ENCODE measurements around the gene NPAS3.

GRCh38 chr14:33029511-33029910 lies 90.8 kb downstream of the NPAS3 start:
- no peak for TF ChIP-seq POLR2A (IDR thresholded peaks at IDR 0.05)
- TF ChIP-seq, protein P1, sequence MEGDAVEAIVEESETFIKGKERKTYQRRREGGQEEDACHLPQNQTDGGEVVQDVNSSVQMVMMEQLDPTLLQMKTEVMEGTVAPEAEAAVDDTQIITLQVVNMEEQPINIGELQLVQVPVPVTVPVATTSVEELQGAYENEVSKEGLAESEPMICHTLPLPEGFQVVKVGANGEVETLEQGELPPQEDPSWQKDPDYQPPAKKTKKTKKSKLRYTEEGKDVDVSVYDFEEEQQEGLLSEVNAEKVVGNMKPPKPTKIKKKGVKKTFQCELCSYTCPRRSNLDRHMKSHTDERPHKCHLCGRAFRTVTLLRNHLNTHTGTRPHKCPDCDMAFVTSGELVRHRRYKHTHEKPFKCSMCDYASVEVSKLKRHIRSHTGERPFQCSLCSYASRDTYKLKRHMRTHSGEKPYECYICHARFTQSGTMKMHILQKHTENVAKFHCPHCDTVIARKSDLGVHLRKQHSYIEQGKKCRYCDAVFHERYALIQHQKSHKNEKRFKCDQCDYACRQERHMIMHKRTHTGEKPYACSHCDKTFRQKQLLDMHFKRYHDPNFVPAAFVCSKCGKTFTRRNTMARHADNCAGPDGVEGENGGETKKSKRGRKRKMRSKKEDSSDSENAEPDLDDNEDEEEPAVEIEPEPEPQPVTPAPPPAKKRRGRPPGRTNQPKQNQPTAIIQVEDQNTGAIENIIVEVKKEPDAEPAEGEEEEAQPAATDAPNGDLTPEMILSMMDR (IDR thresholded peaks at IDR 0.05): no peak
